ENCODE results near the gene TPRN.

Gene TPRN

GRCh38 chr9:137201205-137201868 lies 796 bp upstream of the TPRN start:
- H3K4me3 ChIP-seq (ENCODE audit: low read depth, low read length): peak overlapping the region; percentile 70
- no peak for DNase-seq (ENCODE audit: low read depth)
- no peak for TF ChIP-seq CTCF (IDR thresholded peaks at IDR 0.05; ENCODE audit: control insufficient read depth, extremely low read depth, insufficient read depth)

GRCh38 chr9:137199411-137200121 lies 975 bp downstream of the TPRN start:
- DNase-seq (ENCODE audit: low read depth): no peak
- H3K4me3 ChIP-seq (ENCODE audit: low read depth, low read length): peak overlapping the region; percentile 49
- 0 out of 2 replicates have a peak, but pooled peaks have one; percentile 2 for TF ChIP-seq CTCF (IDR thresholded peaks at IDR 0.05; ENCODE audit: control insufficient read depth, extremely low read depth, insufficient read depth)

GRCh38 chr9:137198902-137199283 lies 1.6 kb downstream of the TPRN start:
- no peak for TF ChIP-seq CTCF (IDR thresholded peaks at IDR 0.05; ENCODE audit: control insufficient read depth, extremely low read depth, insufficient read depth)
- DNase-seq (ENCODE audit: low read depth): no peak
- H3K4me3 ChIP-seq (ENCODE audit: low read depth, low read length): peak overlapping the region; percentile 49

- H3K4me3 ChIP-seq (ENCODE audit: low read depth, low read length): peak overlapping the region; percentile 49
- TF ChIP-seq CTCF (IDR thresholded peaks at IDR 0.05; ENCODE audit: control insufficient read depth, extremely low read depth, insufficient read depth): no peak
- DNase-seq (ENCODE audit: low read depth): peak; percentile 73
These were observed 2.3 kb downstream of the TPRN start for GRCh38 chr9:137198051-137198901.

GRCh38 chr9:137195525-137196220 lies 4.9 kb downstream of the TPRN start:
- no peak for TF ChIP-seq CTCF (IDR thresholded peaks at IDR 0.05; ENCODE audit: control insufficient read depth, extremely low read depth, insufficient read depth)
- DNase-seq (ENCODE audit: low read depth): no peak
- peak overlapping the region; percentile 42 for H3K4me3 ChIP-seq (ENCODE audit: low read depth, low read length)

GRCh38 chr9:137194909-137195308 lies 5.6 kb downstream of the TPRN start:
- DNase-seq (ENCODE audit: low read depth): no peak
- H3K4me3 ChIP-seq (ENCODE audit: low read depth, low read length): peak overlapping the region; percentile 42
- TF ChIP-seq CTCF (IDR thresholded peaks at IDR 0.05; ENCODE audit: control insufficient read depth, extremely low read depth, insufficient read depth): no peak

All from LNCaP clone FGC (cell line).